GM19324 (cell line): ENCODE results near the gene ENPP3.

ENCODE experiments used
- ATAC-seq: cut with Tn5 transposase; IDR thresholded peaks from one replicate; pipeline ENCODE4 v1.9.1; 2021; ENCODE audit warnings: mild to moderate bottlenecking, moderate library complexity; ENCODE audit not compliant: unreplicated experiment, low FRiP score

Gene ENPP3

GRCh38 chr6:131642565-131642964, 5.5 kb downstream of the ENPP3 start:
- ATAC-seq = no peak

- no peak for ATAC-seq
These were observed 6.0 kb downstream of the ENPP3 start for GRCh38 chr6:131642987-131643611.

- ATAC-seq = no peak
These were observed 6.9 kb downstream of the ENPP3 start for GRCh38 chr6:131643855-131644460.

GRCh38 chr6:131644921-131645320, 7.8 kb downstream of the ENPP3 start:
- ATAC-seq = no peak

DNA sequence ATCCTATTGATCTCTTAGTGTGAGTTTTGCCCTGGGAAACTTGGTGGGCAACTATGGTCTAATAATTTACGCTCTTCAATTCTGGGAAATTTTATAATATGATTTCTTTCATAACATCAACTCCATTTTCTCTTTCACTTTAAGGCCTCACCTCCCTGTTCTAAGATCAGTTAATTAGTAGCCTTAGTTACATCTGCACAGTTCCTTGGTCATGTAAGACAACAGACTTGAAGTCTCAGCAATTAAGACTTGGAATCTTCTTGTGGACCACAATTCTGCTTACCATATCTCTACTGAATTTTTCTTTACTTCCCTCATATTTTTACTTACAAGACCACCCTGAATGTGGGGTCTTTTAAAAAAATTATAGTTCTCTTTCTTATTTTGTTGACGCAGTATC, 8.7 kb downstream of the ENPP3 start:
- ATAC-seq = no peak

DNA sequence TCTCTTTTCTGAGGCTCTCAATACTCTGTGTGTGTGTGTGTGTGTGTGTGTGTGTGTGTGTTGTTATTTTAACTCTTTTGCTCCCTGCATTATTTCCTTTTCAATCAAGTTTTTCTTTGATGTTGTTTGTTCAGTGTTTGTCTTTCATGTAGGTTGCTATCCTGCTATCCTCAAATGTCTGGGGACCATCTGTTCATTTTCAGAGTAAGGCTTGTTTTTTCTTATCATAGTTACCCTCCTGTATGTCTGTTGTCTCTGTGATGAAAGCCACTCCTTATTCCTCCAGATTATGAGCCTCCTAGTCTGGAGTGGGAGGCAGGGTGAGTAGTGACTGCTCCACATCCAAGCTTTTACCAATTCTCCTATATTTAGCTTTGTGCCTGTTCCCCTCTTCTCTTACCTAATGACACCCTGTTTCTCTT, 9.2 kb downstream of the ENPP3 start:
- no peak for ATAC-seq

GRCh38 chr6:131651782-131652181, 14.7 kb downstream of the ENPP3 start:
- no peak for ATAC-seq

GRCh38 chr6:131652472-131652871, 15.4 kb downstream of the ENPP3 start:
- ATAC-seq = no peak

DNA sequence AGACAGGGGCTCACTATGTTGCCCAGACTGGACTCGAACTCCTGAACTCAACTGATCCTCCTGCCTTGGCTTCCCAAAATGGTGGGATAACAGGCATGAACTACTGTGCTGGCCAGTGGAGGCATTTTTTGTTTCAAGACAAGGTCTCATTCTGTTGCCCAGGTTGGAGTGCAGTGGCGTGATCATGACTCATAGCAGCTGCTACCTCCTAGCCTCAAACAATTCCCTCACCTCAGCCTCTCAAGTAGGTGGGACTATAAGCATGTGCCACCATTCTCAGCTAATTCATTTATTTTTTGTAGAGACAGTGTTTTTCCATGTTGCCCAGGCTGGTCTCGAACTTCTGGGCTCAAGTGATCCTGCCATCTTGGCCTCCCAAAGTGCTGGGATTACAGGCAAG, 17.2 kb downstream of the ENPP3 start:
- ATAC-seq = no peak

DNA sequence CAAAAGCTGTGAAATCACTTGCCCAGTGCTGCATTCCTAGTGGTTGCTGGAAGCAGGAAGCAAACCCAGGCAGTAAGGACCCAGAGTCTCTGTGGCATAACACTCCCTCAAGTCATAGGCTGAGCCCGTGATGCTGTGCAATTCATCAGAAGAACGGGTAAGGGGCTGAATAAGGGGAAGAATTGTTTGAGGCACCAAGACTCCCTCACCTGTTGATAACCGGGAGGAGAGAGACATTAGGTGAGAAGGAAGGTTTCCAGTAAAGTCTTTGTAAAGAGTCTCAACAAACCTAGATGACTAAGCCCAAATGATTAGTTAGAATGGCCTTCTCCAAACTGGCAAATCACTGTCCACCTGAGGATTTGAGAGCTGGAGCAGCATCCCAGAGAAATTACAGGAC, 18.3 kb downstream of the ENPP3 start:
- ATAC-seq = no peak

DNA sequence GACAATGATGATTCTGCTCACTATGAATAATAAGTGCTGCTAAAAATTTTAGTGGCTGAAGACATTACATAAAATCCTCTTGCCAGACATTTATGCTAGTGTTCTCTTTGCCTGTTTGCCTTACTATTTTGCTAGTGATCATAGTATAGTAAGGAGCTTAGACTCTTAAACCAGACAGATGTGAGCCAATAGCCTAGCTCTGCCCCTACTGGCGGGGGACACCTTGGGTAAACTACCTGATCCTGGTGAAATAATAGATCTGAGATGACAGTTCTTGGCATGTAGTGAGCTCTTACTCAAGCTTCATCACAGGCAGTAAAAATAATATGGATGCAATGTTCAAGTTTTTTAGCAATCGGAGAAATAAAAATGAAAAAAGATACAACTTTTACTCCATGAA, 18.8 kb downstream of the ENPP3 start:
- no peak for ATAC-seq

GRCh38 chr6:131656667-131657066, 19.6 kb downstream of the ENPP3 start:
- ATAC-seq = no peak

DNA sequence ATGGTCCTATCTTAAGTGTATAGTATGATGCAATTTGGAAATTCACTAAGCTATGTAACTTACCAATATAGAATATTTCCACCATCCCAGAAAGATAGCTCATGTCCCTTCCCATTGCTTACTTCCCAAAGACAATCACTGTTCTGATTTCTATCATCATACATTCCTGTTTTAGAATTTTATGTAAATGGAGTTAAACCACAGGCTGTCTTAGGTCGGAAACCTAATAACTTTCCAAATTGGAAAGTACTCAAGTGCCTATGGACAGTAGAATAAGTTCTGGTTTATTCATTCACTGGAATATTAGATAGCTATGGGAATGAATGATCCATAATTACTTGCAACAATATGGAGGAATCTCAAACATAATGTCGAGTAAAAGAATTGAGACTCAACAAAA, 20.1 kb downstream of the ENPP3 start:
- ATAC-seq = no peak

GRCh38 chr6:131657630-131658111, 20.6 kb downstream of the ENPP3 start:
- ATAC-seq = no peak

DNA sequence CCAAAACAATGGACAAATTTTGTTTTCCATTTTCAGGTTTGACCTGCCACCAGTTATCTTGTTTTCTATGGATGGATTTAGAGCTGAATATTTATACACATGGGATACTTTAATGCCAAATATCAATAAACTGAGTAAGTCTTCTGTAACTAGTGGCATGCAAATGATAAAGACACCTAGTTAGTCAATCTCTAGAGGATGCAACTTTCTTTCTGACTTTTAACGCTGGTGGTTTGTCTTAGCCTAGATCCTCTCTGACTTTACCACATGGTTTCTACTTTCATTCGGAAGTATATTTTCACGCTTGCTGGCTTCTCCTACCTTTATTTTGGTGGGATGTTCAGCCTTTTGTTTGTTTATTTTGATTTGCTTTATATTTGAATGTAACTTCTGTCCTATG, 21.2 kb downstream of the ENPP3 start:
- ATAC-seq = no peak

DNA sequence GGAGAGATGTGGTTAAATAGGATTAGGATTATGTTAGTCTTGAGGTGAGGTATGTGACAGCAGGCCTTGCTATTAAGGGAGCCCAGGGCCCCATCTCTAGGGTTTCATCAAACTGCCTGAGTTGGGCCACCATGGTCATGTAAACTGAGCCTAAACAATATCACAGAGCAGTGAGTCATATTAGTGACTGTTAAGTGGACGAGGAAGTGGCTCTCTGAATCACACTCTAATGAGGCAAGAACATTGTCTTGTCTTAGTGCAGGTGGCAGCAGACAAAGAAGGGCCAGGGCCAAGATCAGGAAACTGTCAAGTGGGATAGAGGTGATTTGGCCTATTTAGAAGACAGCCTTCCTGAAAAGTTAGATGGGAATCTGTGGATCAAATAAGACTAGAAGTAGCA, 23.1 kb downstream of the ENPP3 start:
- ATAC-seq = no peak

DNA sequence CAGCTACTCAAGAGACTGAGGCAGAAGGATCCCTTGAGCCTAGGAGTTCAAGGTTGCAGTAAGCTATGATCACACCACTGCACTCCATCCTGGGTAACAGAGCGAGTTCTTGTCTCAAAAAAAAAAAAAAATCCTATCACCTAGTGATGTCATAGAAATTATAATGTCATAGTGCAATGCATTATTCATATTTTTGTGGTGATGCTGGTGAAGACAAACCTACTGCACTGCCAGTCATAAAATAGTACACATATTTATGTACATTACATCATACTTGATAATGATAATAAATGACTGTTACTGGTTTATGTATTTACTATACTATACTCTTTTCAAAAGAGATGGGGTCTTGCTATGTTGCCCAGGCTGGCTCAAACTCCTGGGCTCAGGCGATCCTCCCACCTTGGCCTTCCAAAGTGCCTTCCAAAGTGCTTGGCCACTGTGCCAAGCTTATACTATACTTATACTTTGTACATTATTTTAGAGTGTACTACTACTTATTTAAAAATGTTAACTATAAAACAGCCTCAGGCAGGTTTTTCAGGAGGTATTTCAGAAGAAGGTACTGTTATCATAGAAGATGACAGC, 26.6 kb downstream of the ENPP3 start:
- ATAC-seq = no peak

DNA sequence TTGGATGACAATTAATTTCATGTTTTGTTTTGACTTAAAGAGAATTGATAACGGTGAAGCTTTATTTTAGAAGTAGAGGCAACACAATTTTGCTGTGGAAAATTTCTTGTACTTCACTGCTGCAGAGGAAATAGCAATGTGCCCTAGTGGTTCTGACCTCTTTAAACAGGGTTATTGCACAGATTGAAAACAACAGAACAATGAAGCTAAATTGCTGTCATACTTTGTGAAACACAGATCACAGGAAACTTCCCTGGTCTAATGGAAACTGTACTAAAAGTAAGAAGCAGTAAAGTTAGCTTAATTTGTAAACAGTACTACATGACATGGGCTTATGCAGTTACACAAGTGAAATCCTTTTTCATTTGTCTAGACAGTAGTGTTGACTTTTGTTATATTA, 32.8 kb downstream of the ENPP3 start:
- ATAC-seq = no peak

DNA sequence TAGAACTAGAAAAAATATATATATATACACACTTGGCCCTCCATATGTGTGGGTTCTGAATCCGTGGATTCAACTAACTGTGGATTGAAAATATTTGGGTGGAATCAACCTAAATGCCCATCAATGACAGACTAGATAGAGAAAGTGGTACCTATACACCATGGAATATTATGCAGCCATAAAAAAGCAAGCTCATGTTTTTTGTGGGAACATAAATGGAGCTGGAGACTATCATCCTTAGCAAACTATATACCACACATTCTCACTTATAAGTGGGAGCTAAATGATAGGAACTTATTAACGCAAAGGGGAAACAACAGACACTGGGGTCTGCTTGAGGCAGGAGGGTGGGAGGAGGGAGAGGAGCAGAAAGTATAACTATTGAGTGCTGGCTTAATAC, 36.1 kb downstream of the ENPP3 start:
- ATAC-seq = no peak

- no peak for ATAC-seq
These were observed 41.3 kb downstream of the ENPP3 start for GRCh38 chr6:131678442-131678841.

GRCh38 chr6:131680868-131681267, 43.8 kb downstream of the ENPP3 start:
- no peak for ATAC-seq

DNA sequence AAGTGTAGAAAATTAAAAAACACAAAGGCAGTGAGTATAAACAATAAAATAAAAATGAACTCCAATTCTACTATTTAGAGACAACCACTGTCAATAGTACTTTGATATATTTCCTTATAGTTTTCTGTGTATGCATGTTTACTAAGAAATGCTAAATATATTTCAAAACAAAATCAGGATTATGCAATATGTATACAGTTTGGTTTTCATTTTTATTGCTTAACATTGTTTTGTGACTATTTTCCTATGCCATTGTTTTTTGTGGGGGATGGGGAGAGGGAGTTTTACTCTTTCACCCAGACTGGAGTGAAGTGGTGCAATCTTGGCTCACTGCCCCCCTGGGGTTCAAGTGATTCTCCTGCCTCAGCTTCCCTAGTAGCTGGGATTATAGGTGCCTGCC, 44.5 kb downstream of the ENPP3 start:
- ATAC-seq = no peak
